Keratinocyte (primary cell): ENCODE results near the gene MARCHF6. TPM values are rescaled to one million over a fixed set of nuclear protein-coding genes. Genes with fewer than 3 reads are reported as not detected.

Experiments
- DNase-seq: peaks from one replicate; pipeline ENCODE4 v3.0.0-alpha.2; 2011; ENCODE audit warnings: low read depth, missing footprints, low spot score
- FAIRE-seq: peaks from 2 replicates; lab custom pipeline; 2011; peaks lifted over from hg19 to GRCh38; lab: Jason Lieb, UNC
- H2AFZ ChIP-seq: 2 replicates; pipeline ENCODE4 v1.6.0; 2012; ENCODE audit warnings: low read length, control low read depth, inconsistent platforms; ENCODE audit not compliant: control insufficient read depth
- H3K27ac ChIP-seq: 2 replicates; pipeline ENCODE4 v1.5.1; 2011; ENCODE audit warnings: low read length; ENCODE audit not compliant: control insufficient read depth, insufficient read depth
- H3K27me3 ChIP-seq: 3 replicates; pipeline ENCODE4 v1.6.0; 2011; ENCODE audit warnings: low read length; ENCODE audit not compliant: control insufficient read depth, insufficient read depth; ENCODE audit errors: extremely low read depth
- H3K36me3 ChIP-seq, 2 experiments: 2 replicates in 1 of 2; 3 replicates in 1 of 2; pipeline ENCODE4 v1.5.1; 2011; ENCODE audit warnings: low read length in 2 of 2, mild to moderate bottlenecking in 1 of 2; ENCODE audit not compliant: control insufficient read depth in 2 of 2, insufficient read depth in 2 of 2; ENCODE audit errors: extremely low read depth in 1 of 2
- H3K4me1 ChIP-seq: 3 replicates; pipeline ENCODE4 v1.5.1; 2011; ENCODE audit warnings: low read length; ENCODE audit not compliant: control insufficient read depth, insufficient read depth; ENCODE audit errors: extremely low read depth
- H3K4me2 ChIP-seq: 3 replicates; pipeline ENCODE4 v1.6.0; 2011; ENCODE audit warnings: low read depth, low read length; ENCODE audit not compliant: control insufficient read depth, insufficient read depth; ENCODE audit errors: extremely low read depth
- H3K4me3 ChIP-seq, 3 experiments: fragments of 200-600 bp in 1 of 3; sonication (generic) in 1 of 3; 2 replicates in 2 of 3; 3 replicates in 1 of 3; pipeline ENCODE4 v1.5.1; 2011 to 2016; ENCODE audit warnings: low read length in 3 of 3, mild to moderate bottlenecking in 3 of 3, control low read depth in 2 of 3, inconsistent platforms in 1 of 3, low read depth in 1 of 3, mixed read lengths in 1 of 3, mixed run types in 1 of 3, moderate library complexity in 1 of 3; ENCODE audit not compliant: control insufficient read depth in 2 of 3, insufficient read depth in 2 of 3; ENCODE audit errors: extremely low read depth in 1 of 3
- H3K79me2 ChIP-seq: 2 replicates; pipeline ENCODE4 v1.6.0; 2012; ENCODE audit warnings: low read length; ENCODE audit not compliant: control insufficient read depth, insufficient read depth
- H3K9ac ChIP-seq: 3 replicates; pipeline ENCODE4 v1.6.0; 2011; ENCODE audit warnings: low read length; ENCODE audit not compliant: control insufficient read depth, insufficient read depth; ENCODE audit errors: extremely low read depth
- H3K9me1 ChIP-seq: 3 replicates; pipeline ENCODE4 v1.6.0; 2011; ENCODE audit warnings: low read length; ENCODE audit not compliant: control insufficient read depth, insufficient read depth; ENCODE audit errors: extremely low read depth
- H3K9me3 ChIP-seq: 2 replicates; pipeline ENCODE4 v1.5.1; 2012; ENCODE audit warnings: low read depth, low read length; ENCODE audit not compliant: control insufficient read depth
- H4K20me1 ChIP-seq: 3 replicates; pipeline ENCODE4 v1.6.0; 2011; ENCODE audit warnings: low read length; ENCODE audit not compliant: control insufficient read depth, insufficient read depth; ENCODE audit errors: extremely low read depth
- CTCF ChIP-seq, 3 experiments: IDR thresholded peaks in 1 of 3; conservative IDR thresholded peaks in 1 of 3; optimal IDR thresholded peaks in 1 of 3; 2 replicates in 2 of 3; 3 replicates in 1 of 3; pipeline versions ENCODE3 to v1.5.1; 2011; ENCODE audit warnings: low read length in 3 of 3, mild to moderate bottlenecking in 3 of 3, moderate library complexity in 2 of 3, control low read depth in 1 of 3, inconsistent platforms in 1 of 3; ENCODE audit not compliant: insufficient read depth in 2 of 3; ENCODE audit errors: extremely low read depth in 1 of 3
- EZH2 ChIP-seq: IDR thresholded peaks from one replicate; pipeline ENCODE4 v1.6.1; 2012; ENCODE audit warnings: inconsistent platforms, mild to moderate bottlenecking, low read length, moderate library complexity
- dilution Hi-C: fragments of 300-500 bp; cut with MboI; formaldehyde crosslinking; loops from one replicate; pipeline ENCODE4 v1.7.0; 2020; ENCODE audit warnings: low sequenced_read_pairs; ENCODE audit not compliant: extremely low pct_ligation_motif_present
- polyA plus RNA-seq, 5 experiments: library from polyadenylated mRNA; depleted of rRNA in 3 of 5; stranded (reverse) in 3 of 5; stranded (forward) in 1 of 5; unstranded in 1 of 5; fragments of >200 nt; gene quantifications; 1 replicate in 1 of 5; 2 replicates in 3 of 5; 3 replicates in 1 of 5; pipeline versions ENCODE4 v1.2.1 to v1.2.3, GENCODE V29; 2011 to 2012; ENCODE audit warnings: missing spikeins in 2 of 5, low read depth in 1 of 5, low replicate concordance in 1 of 5
- small RNA-seq, 3 experiments: library from RNA; depleted of rRNA; stranded (forward); fragments of <200 nt; gene quantifications; one replicate each; pipeline ENCODE3, GENCODE V24; 2012; ENCODE audit warnings: low read depth in 3 of 3, low replicate concordance in 1 of 3; ENCODE audit not compliant: insufficient read length in 3 of 3

MARCHF6 gene
- polyA plus RNA-seq, 1 donor (not counting 4 experiments of a cell fraction or from before 2014, with no cell fraction given), result 196 TPM

- FAIRE-seq (no peak), DNase-seq (no peak)
- H3K4me2 ChIP-seq, result no peak overlapping the region
- dilution Hi-C loops, result no loop called here
- TF ChIP-seq CTCF (optimal IDR thresholded peaks at IDR 0.05 in 1 of 3, IDR thresholded peaks at IDR 0.05 in 1 of 3, conservative IDR thresholded peaks at IDR 0.05 in 1 of 3; ENCODE audit: extremely low read depth in 1 of 3, insufficient read depth in 2 of 3, low read length in 3 of 3), result no peak
- TF ChIP-seq EZH2, result no peak
- no peak overlapping the region for H3K4me3 ChIP-seq
- peaks cover 6 to 22% of the 10 kb centered on the region in 2 experiments for H3K36me3 ChIP-seq
- no peak overlapping the region for H3K9ac ChIP-seq
- H3K27me3 ChIP-seq, result no peaks in the 10 kb centered on the region
- no peaks in the 10 kb centered on the region for H3K9me3 ChIP-seq
- H4K20me1 ChIP-seq, result no peaks in the 10 kb centered on the region
- no peak overlapping the region for H2AFZ ChIP-seq
- H3K4me1 ChIP-seq, result no peaks in the 10 kb centered on the region
- no peaks in the 10 kb centered on the region for H3K9me1 ChIP-seq
- H3K79me2 ChIP-seq, result no peaks in the 10 kb centered on the region
- H3K27ac ChIP-seq, result no peak overlapping the region
These were observed 47.3 kb downstream of the MARCHF6 start for GRCh38 chr5:10400831-10401230.

- Histone ChIP-seq H3K9ac (no peak overlapping the region), H3K27ac (no peak overlapping the region), H3K79me2 (no peaks in the 10 kb centered on the region), H3K9me1 (no peaks in the 10 kb centered on the region), H3K4me3 (no peak overlapping the region), H3K9me3 (no peaks in the 10 kb centered on the region), H3K27me3 (no peaks in the 10 kb centered on the region), H3K4me2 (no peak overlapping the region), H3K36me3 (peaks cover 7 to 23% of the 10 kb centered on the region in 2 experiments), H2AFZ (no peak overlapping the region), H3K4me1 (no peaks in the 10 kb centered on the region), H4K20me1 (no peaks in the 10 kb centered on the region)
- TF ChIP-seq CTCF (optimal IDR thresholded peaks at IDR 0.05 in 1 of 3, IDR thresholded peaks at IDR 0.05 in 1 of 3, conservative IDR thresholded peaks at IDR 0.05 in 1 of 3; ENCODE audit: extremely low read depth in 1 of 3, insufficient read depth in 2 of 3, low read length in 3 of 3), result no peak
- TF ChIP-seq EZH2, result no peak
- dilution Hi-C loops, result no loop called here
- FAIRE-seq (no peak), DNase-seq (no peak)
These were observed 48.0 kb downstream of the MARCHF6 start for GRCh38 chr5:10401498-10401897.

Small RNA genes lying within 50 kb of the gene (small RNA-seq; reads per million reads assigned to genes)
- gene RF00019, result 0 reads per million in 3 experiments

Other genes starting within 250 kb of the MARCHF6 start
- 13.5 to 23.7 TPM (median 18.9 TPM) in 3 replicates for gene ATPSCKMT, start 103.8 kb upstream of the MARCHF6 start, polyA plus RNA-seq
- 357 to 558 TPM (median 541 TPM) in 3 replicates for gene CCT5, start 103.4 kb upstream of the MARCHF6 start, polyA plus RNA-seq
- gene CMBL, start 45.8 kb upstream of the MARCHF6 start, polyA plus RNA-seq, result 5.2 to 12.6 TPM (median 9.1 TPM) in 3 replicates
- gene ROPN1L, start 88.2 kb downstream of the MARCHF6 start, polyA plus RNA-seq, result 0.09 to 0.22 TPM in 2 of 3 replicates, not detected in the other
- 0.97 to 2.0 TPM (median 1.9 TPM) in 3 replicates for gene ANKRD33B, start 210.4 kb downstream of the MARCHF6 start, polyA plus RNA-seq